Heart left ventricle (tissue), 16 donors: ENCODE data around the gene HDGFL1. TPM values are rescaled to one million over a fixed set of nuclear protein-coding genes. Genes with fewer than 3 reads are reported as not detected.
A peak's percentile ranks its signal among the peaks of the same experiment; 100 is the strongest.

ENCODE experiments used
- ATAC-seq, 4 donors: fragments of 200-7000 bp; cut with Tn5 transposase; one replicate each; pipeline ENCODE4 v1.9.1; 2020 to 2022; ENCODE audit warnings: moderate library complexity in 4 of 4, mild to moderate bottlenecking in 3 of 4, moderate number of reproducible peaks in 1 of 4
- DNase-seq, 5 donors: peaks; one replicate each; pipeline ENCODE4 v3.0.0-alpha.2; 2020
- H3K27ac ChIP-seq, 12 donors: fragments of 200-600 bp; sonication (generic) in 4 of 12; one replicate each; pipeline versions ENCODE4 v1.5.0 to v1.8.0; 2016 to 2022; ENCODE audit warnings: mild to moderate bottlenecking in 2 of 12
- H3K27me3 ChIP-seq, 9 donors: fragments of 200-600 bp; sonication (generic) in 2 of 9; one replicate each; pipeline versions ENCODE4 v1.5.1 to v1.8.0; 2016 to 2022; ENCODE audit warnings: mild to moderate bottlenecking in 3 of 9
- H3K36me3 ChIP-seq, 9 donors: fragments of 200-600 bp; sonication (generic) in 2 of 9; one replicate each; pipeline versions ENCODE4 v1.5.0 to v1.8.0; 2018 to 2022; ENCODE audit warnings: mild to moderate bottlenecking in 2 of 9
- H3K4me1 ChIP-seq, 12 donors: fragments of 200-600 bp; sonication (generic) in 4 of 12; one replicate each; pipeline versions ENCODE4 v1.5.0 to v1.8.0; 2016 to 2022; ENCODE audit warnings: mild to moderate bottlenecking in 3 of 12
- H3K4me3 ChIP-seq, 12 donors: fragments of 200-600 bp; sonication (generic) in 4 of 12; one replicate each; pipeline versions ENCODE4 v1.5.0 to v1.8.0; 2017 to 2022; ENCODE audit warnings: mild to moderate bottlenecking in 9 of 12, moderate library complexity in 4 of 12
- H3K9me3 ChIP-seq, 12 donors: fragments of 200-600 bp; sonication (generic) in 4 of 12; one replicate each; pipeline versions ENCODE4 v1.5.0 to v1.8.0; 2016 to 2022; ENCODE audit warnings: mild to moderate bottlenecking in 1 of 12
- POLR2A ChIP-seq, 2 donors: fragments of 450-650 bp; IDR thresholded peaks; one replicate each; pipeline ENCODE4 v1.6.1; 2017; ENCODE audit warnings: antibody characterized with exemption in 2 of 2, mild to moderate bottlenecking in 2 of 2, moderate library complexity in 2 of 2
- WGBS, 4 donors: extraction: QIAGEN DNeasy Blood & Tissue Kit in 2 of 4; methylation state at CpG; one replicate each; pipeline versions ENCODE4 v1.1.5 to v1.1.7; 2013 to 2018; 5-methylcytosine and 5-hydroxymethylcytosine counted together
- intact Hi-C, 10 donors: fragments of 100-400 bp; cut with DNase I; formaldehyde crosslinking; loops; one replicate each; pipeline versions ENCODE4 v1.11.1 to v1.14.2; 2022
- polyA plus RNA-seq, 2 donors: library from polyadenylated mRNA; stranded (reverse); fragments of 200-250 nt; gene quantifications; one replicate each; pipeline ENCODE4 v1.2.3, GENCODE V29; 2013
- total RNA-seq, 9 donors: library from RNA; depleted of rRNA in 2 of 9; stranded (reverse); fragments of >200 nt in 2 of 9; fragmentation: NEBNext Ultra II Directional in 3 of 9; extraction: Animal tissue kit (Norgen Biotek cat#: 25700) in 3 of 9; gene quantifications; one replicate each; pipeline versions ENCODE4 v1.1.0 to v1.2.4, GENCODE V29; 2016 to 2023
- TF ChIP-seq, protein P1 (sequence below), 12 donors: fragments of 200-600 bp; sonication (generic) in 4 of 12; IDR thresholded peaks; one replicate each; pipeline versions ENCODE4 v1.5.0 to v1.8.0; 2018 to 2022; ENCODE audit warnings: antibody characterized with exemption in 12 of 12, mild to moderate bottlenecking in 5 of 12
- donor health status: ischemic (EF 13 %, LVEDD 7.1; RV severe dilation, severe dysfunction).
- donor health status: healthy with polysubstance abuse.
- donor health status: DM: no; HTN: yes; CAD: no.
- donor health status: DM: no; HTN: no; CAD: no.
- donor health status: ischemic (EF 25% LVEDD 6.9; RV normal size, moderate dysfunction).
- donor health status: ischemic (EF 25% LVEDD 5.7; RV mildly dilated, moderate dysfunction).
- donor health status: healthy.
- donor health status: DM: yes; HTN: yes; CAD: no.
- donor health status: ischemic (EF 35%, LVEDD 5.7; RV mildly dilated, moderate dysfunction).
- donor health status: nonischemic (EF 11% LVEDD 7.7; RV severe dilation, severe dysfunction).
- donor health status: DM: yes; HTN: yes; CAD: no.
- donor health status: PGD.
- donor health status: ischemic (EF 29% LVEDD 5.4; RV normal size, mild dysfunction).
- donor health status: nonischemic (EF 23%, LVEDD 6.1; RV moderate dilation, normal function).

Gene HDGFL1
- total and polyA plus RNA-seq, 11 donors = not detected

DNA sequence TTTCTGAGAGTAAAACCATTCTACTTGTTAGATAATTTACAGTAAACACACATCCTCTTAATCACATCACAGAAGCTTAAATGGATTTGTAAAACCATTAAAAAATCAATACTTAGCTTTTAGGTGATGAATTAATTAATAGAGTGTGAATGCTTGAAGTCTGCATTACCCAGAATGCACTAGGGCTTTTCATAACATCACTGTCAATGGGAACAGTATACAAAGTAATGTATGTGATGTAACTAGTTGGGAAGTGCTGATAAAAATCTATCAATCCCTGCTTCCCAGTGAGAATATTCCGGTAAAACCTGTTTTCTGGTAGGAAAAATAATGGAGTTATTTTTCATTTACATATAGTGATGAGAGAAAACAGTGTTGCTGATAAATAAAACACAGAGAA is 23.1 kb upstream of the HDGFL1 start:
- H3K27ac ChIP-seq = no peak overlapping the region
- ATAC-seq (no peak), DNase-seq (no peak)
- no peaks in the 10 kb centered on the region for H3K9me3 ChIP-seq
- intact Hi-C loops = no loop called here
- H3K4me1 ChIP-seq = peaks cover 0 to 18% (median 5%) of the 10 kb centered on the region in 12 donors
- no peak overlapping the region for H3K4me3 ChIP-seq
- TF ChIP-seq POLR2A (IDR thresholded peaks at IDR 0.05) = no peak
- TF ChIP-seq, protein P1, sequence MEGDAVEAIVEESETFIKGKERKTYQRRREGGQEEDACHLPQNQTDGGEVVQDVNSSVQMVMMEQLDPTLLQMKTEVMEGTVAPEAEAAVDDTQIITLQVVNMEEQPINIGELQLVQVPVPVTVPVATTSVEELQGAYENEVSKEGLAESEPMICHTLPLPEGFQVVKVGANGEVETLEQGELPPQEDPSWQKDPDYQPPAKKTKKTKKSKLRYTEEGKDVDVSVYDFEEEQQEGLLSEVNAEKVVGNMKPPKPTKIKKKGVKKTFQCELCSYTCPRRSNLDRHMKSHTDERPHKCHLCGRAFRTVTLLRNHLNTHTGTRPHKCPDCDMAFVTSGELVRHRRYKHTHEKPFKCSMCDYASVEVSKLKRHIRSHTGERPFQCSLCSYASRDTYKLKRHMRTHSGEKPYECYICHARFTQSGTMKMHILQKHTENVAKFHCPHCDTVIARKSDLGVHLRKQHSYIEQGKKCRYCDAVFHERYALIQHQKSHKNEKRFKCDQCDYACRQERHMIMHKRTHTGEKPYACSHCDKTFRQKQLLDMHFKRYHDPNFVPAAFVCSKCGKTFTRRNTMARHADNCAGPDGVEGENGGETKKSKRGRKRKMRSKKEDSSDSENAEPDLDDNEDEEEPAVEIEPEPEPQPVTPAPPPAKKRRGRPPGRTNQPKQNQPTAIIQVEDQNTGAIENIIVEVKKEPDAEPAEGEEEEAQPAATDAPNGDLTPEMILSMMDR (IDR thresholded peaks at IDR 0.05) = no peak
- H3K27me3 ChIP-seq = no peaks in the 10 kb centered on the region
- 95 to 98% (median 97%) methylated on average over 1 of the region's 1 CpG for WGBS, 4 donors
- no peaks in the 10 kb centered on the region for H3K36me3 ChIP-seq

DNA sequence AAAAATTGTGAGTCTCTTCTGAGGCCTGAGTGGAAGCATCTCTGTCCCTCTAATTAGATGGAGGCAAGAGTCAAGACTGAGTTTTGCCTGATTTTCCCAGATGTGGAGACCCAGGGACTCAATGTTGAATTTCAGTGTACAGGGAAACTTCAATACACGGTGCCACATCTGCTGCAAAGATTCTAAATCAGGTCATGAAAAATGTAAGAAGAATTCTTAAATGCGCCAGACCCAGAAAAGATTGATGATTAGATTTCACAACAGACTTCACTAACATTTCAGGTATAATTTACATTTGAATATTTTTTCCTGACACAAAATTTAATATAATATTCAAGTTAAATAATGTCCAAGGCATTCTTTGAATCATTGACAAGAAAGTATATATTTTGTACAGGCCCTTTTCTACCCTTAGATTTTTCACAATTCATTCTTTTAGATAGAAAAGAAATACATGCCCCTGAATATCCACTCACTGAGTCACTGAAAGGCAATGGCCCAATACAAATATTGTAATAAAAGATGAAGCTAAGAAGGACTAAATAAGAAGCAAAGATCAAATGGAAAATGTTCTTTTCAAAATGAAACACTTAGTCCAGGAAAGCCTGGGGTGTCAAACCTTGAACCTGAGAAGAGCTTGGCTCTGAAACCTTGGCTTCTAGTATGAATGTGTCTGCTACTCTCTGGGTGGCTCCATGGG is 18.2 kb upstream of the HDGFL1 start:
- H3K27ac ChIP-seq = no peak overlapping the region
- peaks cover 0 to 4% (median 0%) of the 10 kb centered on the region in 12 donors for H3K4me1 ChIP-seq
- no peaks in the 10 kb centered on the region for H3K36me3 ChIP-seq
- no peaks in the 10 kb centered on the region for H3K9me3 ChIP-seq
- ATAC-seq (no peak), DNase-seq (no peak)
- intact Hi-C loops = no loop called here
- WGBS, 4 donors = 91 to 96% (median 95%) methylated on average over 2 of the region's 2 CpGs
- TF ChIP-seq POLR2A (IDR thresholded peaks at IDR 0.05) = no peak
- TF ChIP-seq, protein P1 (IDR thresholded peaks at IDR 0.05) = no peak
- H3K27me3 ChIP-seq = no peaks in the 10 kb centered on the region
- H3K4me3 ChIP-seq = no peak overlapping the region

DNA sequence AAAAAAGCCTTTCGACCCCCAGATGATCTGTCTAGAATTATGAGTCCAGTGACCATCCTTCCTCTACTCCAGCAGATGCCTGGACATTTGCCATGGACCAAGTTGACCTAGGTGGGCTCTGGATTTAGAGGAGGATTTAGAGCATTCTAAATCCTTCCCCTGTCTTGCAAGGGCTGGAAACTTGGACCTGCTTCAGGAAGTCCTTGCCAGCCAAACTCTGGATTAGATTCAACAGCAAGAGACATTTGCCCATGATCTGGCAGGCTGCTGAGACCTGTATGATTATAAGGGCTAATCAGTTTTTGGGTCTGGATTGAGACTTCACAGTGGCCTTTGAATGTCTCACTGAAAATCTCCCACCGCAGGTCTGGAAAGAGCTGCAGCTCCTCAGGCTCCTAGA is 13.1 kb upstream of the HDGFL1 start:
- intact Hi-C loops = no loop called here
- ATAC-seq (peak in 2 of 4 donors; percentile 75 to 77), DNase-seq (peak in 1 of 5 donors; percentile 18)
- WGBS, 4 donors = 53 to 68% (median 61%) methylated on average over 2 of the region's 2 CpGs
- Histone ChIP-seq H3K27me3 (no peaks in the 10 kb centered on the region), H3K4me1 (peaks cover 0 to 17% (median 0%) of the 10 kb centered on the region in 12 donors), H3K9me3 (no peaks in the 10 kb centered on the region), H3K36me3 (no peaks in the 10 kb centered on the region), H3K4me3 (no peak overlapping the region), H3K27ac (peak overlapping the region in 2 of 12 donors; percentile 0 to 9)
- TF ChIP-seq POLR2A (IDR thresholded peaks at IDR 0.05) = no peak
- TF ChIP-seq, protein P1 (IDR thresholded peaks at IDR 0.05) = no peak

DNA sequence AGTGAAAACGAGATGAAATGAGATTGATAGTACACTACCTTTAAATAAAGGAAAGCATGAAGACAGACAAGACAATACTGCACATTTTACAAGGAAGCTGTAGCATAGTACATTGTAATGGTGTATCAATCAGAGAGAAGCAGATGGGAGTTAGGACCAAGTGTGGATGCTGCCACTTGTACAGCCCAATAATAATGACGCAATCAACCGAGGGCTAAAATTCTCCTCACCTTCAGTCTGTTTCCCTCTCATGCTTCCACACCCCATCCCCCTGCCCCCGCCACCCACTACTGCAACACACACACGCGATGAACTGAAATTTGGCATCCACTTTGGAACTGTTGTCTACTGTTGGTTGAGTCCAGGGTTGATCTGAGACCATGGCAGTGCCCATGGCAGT is 12.4 kb upstream of the HDGFL1 start:
- peaks cover 0 to 17% (median 0%) of the 10 kb centered on the region in 12 donors for H3K4me1 ChIP-seq
- H3K4me3 ChIP-seq = no peak overlapping the region
- peak in 1 of 4 donors; percentile 36 for ATAC-seq
- TF ChIP-seq POLR2A (IDR thresholded peaks at IDR 0.05) = no peak
- TF ChIP-seq, protein P1 (IDR thresholded peaks at IDR 0.05) = no peak
- DNase-seq = no peak
- H3K27me3 ChIP-seq = no peaks in the 10 kb centered on the region
- intact Hi-C loops = no loop called here
- H3K27ac ChIP-seq = peak overlapping the region in 1 of 12 donors; percentile 0
- H3K9me3 ChIP-seq = no peaks in the 10 kb centered on the region
- WGBS, 4 donors = 80 to 88% (median 86%) methylated on average over 6 of the region's 6 CpGs
- no peaks in the 10 kb centered on the region for H3K36me3 ChIP-seq
